Epithelial cell of esophagus (primary cell): ENCODE measurements around the gene APP.
"Not testable (repeated sequence)": the region's sequence is repeated elsewhere in the genome, so short reads cannot be mapped to it uniquely, and the experiment has no call there.

Experiments used
- DNase-seq: peaks from one replicate; pipeline ENCODE4 v3.0.0; 2010; ENCODE audit warnings: low read depth
- H3K4me3 ChIP-seq: 2 replicates; pipeline ENCODE4 v1.5.1; 2011; ENCODE audit warnings: mild to moderate bottlenecking, low read length, control low read depth
- CTCF ChIP-seq: IDR thresholded peaks from 2 replicates; pipeline ENCODE4 v1.5.1; 2011; ENCODE audit warnings: low read depth, mild to moderate bottlenecking, low read length, control low read depth, inconsistent platforms; ENCODE audit not compliant: insufficient read depth; ENCODE audit errors: missing control alignments

The APP gene

GRCh38 chr21:26085882-26086281 is 84.7 kb downstream of the APP start:
- H3K4me3 ChIP-seq = no peak overlapping the region
- no peak for DNase-seq
- no peak for TF ChIP-seq CTCF

GRCh38 chr21:26085127-26085526 is 85.4 kb downstream of the APP start:
- H3K4me3 ChIP-seq = no peak overlapping the region
- no peak for DNase-seq
- no peak for TF ChIP-seq CTCF

GRCh38 chr21:26082549-26082948 is 88.0 kb downstream of the APP start:
- H3K4me3 ChIP-seq = no peak overlapping the region
- TF ChIP-seq CTCF = no peak
- DNase-seq = no peak

- DNase-seq, H3K4me3 ChIP-seq: not testable (repeated sequence)
Observed at GRCh38 chr21:26081175-26081760, 89.3 kb downstream of the APP start.

GRCh38 chr21:26080211-26080610 is 90.4 kb downstream of the APP start:
- no peak for DNase-seq
- TF ChIP-seq CTCF = no peak
- no peak overlapping the region for H3K4me3 ChIP-seq

- no peak for DNase-seq
- TF ChIP-seq CTCF = no peak
- H3K4me3 ChIP-seq = no peak overlapping the region
Observed at GRCh38 chr21:26079366-26079765, 91.2 kb downstream of the APP start.

- no peak for DNase-seq
- TF ChIP-seq CTCF = no peak
- H3K4me3 ChIP-seq = no peak overlapping the region
Observed at GRCh38 chr21:26077521-26077920, 93.0 kb downstream of the APP start.
